Activated CD8-positive, alpha-beta memory T cell treated with anti-CD3 and anti-CD28 coated beads, Interleukin-2, amount 50 U/mL, for 24 hours (primary cell): ENCODE measurements around the gene MICAL2.

ENCODE experiments used
- DNase-seq: peaks from one replicate; pipeline ENCODE4 v3.0.0-alpha.2; 2020; ENCODE audit errors: extremely low read depth

Gene MICAL2

DNA sequence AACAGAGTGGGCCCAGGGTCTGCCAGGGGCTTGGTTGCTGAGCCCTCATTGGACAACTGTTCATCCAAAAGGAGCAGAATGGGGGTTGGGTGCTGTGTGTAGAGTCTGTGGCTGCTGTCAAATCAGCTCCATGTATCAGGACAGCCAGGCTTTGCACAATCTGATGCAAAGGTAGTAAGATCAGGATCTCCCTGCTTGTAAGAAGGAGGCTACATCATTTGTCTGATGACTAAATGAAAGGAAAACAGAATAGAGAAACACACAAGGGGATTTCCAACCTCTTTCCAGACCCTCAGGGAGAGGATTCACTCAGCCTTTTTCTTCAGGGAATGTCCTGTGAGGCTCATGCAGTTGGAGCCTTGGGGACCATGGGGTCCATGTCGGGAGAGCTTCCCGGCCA lies 7.2 kb downstream of the MICAL2 start:
- DNase-seq, result no peak

DNA sequence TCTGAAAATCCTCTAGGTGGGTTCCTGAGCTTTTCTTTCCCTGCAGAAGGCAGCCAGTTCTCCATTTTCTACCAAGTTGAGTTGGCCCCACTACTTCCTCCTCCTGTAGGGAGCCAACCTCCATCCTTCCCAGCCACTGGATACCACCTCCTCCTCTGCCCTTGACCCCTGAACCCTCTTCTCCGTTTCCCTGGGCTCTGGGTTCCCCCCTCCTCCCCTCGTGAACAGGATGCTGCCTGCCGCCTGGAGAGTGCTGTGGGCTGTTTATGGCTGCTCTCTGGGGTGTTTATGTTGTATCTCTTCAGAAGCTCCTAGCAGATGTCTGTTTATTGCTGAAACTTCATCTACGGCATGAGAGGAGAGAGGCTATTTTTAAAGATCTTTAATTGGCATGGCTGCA lies 8.6 kb downstream of the MICAL2 start:
- DNase-seq, result no peak

DNA sequence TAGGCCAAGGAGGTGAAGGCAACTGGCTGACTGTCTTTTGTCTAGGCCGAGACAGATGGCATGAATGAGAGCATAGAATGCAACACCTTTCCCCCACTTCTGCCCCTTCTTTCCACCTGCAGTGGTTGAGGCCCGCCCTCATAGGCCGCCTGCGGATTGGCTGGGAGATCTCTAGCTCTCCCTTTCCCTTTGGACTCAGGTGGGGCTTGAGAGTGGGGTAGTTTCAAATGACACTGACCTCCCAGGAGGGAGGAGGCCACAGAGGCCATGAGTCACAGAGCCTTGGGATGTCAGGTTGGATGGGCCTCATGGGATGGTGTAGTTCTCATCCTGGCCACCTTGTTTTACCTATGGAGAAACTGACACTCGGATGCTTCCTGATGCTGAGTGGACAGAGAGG lies 9.1 kb downstream of the MICAL2 start:
- no peak for DNase-seq

DNA sequence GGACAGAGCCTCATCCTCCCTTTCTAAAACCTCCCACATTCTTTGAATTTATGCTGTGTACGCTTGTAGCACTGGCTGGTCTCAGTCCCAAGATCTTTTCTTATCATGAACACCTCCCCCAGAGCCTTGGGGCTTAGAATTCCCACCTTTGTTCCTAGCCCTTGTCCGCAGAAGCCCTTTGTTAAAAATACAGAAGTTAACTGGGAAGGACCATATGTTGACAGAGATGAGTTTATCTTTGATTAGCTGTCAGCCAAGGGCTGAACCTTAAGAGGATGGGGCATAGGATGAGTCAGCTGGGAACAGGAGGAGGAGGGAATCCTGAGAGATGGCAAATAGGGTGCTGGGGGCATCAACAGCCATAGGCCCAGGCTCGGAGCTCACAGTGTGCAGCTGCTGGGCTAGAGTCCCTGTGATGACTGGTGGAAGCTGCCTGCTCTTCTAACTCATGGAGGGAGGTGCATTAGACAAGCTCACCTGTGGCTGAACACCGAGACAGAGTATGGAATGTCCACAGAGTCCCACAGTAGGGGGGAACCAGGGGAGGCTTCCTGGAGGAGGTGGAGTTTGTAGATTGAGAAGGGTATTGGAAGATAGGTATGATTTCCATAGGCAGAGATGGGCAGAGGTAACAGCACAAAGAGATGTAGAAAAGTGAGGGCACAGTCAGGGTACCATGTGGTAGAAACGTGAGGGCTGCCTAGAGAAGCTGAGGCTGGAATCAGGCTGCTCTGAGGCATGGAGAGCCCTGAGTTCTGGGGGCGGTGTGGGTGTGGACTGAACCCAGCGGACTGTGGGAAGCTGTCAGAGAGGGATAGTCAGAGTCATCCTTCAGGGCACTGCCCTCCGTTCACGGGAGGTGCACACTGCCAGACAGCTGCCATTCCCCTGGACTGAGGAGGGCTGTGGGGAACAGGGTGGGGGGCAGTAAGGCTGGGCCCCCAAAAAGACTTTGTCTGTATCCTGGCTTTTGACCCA lies 9.9 kb downstream of the MICAL2 start:
- no peak for DNase-seq

DNA sequence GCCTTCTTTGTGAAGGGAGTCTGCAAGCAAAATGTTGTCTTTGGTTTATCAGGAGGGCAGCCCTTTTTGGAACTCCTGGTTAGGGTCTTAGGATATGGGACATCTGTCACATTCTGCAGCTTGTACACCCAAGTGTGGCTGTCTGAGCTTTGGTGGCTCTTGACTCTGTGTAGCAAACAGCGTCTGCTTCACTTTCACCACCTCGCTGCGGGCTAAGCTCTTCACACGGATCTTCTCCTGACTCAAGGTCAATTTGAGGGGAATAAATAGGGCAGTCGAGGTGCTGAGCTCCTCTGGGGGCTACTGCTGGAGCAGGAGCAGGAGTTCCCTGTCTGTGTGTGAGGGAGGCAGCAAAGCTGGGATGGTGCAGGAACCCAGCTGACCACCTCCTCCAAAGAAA lies 10.6 kb downstream of the MICAL2 start:
- no peak for DNase-seq

DNA sequence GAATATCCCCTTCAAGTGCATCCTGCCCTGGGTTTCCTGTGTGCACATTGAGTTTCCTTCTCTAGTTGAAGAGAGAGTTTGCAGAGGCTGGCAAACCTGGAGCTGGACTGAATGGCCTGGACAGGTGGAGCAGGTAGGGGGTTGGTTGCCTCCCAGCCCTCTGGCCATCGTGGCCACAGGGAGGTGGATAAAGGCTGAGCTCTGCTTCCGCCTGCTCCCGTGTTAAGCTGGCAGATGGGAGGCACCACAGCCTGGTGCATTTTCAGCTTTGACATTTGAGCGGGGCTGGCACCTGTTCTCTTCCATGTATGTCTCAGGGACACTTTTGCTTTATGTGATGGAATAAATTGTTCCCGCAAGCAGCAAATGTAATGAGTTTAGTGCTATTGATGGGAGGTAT lies 11.1 kb downstream of the MICAL2 start:
- no peak for DNase-seq

DNA sequence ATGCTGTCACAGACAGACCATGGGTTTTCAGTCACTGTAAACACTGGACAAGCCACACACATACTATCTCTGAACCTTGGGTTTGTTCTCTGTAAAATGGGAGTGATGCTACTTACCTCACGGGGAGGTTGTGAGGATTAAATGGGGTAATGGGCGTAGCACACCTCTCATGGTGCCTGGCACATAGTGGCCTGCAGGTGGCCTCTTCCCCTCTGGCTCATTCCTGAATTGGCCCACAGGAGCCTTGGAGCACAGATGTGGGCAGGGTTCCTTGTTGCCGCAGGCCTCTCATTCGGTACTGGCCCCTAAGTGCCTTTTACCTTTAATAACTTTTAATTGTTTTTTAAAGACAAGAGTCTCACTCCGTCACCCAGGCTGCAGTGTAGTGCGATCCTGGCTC lies 11.7 kb downstream of the MICAL2 start:
- no peak for DNase-seq

DNA sequence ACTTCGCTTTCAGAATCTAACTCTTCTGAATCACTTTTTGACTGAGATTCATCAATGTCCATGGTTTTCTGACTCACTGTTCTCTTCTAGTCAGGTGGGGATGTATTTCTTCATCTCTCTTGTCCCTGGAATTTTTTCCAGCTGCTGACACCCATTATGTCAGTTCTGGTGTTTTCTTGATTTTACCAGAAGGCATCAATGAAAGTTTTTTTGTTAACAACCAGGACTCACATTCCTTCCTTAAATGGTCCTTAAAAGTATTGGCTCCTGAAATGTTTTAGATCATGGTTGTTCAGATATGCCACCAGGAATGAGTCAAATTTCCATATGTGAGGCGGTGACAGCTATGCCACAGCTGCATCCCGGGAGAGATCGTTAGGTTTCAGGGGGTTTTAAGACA lies 12.9 kb downstream of the MICAL2 start:
- DNase-seq, result no peak

DNA sequence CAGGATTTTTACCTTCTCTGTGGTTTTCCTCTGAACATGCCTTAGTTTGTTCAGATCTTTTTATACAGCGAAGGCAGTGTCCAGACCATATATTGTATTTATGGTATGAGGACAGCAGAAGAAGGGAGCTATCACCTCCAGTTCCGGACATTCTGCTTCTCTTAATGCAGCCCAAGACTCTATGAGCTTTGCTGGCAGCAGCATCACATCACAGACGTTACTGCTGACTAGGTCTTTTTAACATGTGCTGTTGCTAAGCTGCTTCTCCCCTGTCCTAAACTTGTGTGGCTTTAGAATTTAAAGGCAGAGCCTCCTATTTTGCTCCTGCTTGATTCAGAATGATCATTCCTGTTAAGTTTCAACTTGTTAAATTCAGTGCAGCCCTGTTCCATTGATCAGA lies 13.4 kb downstream of the MICAL2 start:
- no peak for DNase-seq

DNA sequence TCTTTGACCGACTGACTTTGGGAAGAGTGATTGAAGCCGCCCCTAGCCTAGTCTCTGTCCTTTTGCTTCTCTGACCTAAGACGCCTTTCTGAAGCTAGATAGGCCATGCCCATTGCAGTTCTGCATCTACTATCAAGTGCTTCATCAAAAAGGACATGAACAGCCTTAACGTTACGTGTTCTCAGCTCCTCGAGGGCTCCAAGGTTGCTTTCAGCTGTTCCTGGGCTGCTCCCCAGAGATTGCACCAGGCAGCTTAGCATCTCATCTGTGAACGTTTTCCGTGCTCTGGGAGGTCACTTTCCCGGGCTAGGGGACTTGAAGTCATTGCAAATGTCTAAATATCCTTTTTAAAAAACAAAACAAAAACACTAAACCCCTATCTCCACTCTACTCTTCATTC lies 13.9 kb downstream of the MICAL2 start:
- DNase-seq, result no peak

DNA sequence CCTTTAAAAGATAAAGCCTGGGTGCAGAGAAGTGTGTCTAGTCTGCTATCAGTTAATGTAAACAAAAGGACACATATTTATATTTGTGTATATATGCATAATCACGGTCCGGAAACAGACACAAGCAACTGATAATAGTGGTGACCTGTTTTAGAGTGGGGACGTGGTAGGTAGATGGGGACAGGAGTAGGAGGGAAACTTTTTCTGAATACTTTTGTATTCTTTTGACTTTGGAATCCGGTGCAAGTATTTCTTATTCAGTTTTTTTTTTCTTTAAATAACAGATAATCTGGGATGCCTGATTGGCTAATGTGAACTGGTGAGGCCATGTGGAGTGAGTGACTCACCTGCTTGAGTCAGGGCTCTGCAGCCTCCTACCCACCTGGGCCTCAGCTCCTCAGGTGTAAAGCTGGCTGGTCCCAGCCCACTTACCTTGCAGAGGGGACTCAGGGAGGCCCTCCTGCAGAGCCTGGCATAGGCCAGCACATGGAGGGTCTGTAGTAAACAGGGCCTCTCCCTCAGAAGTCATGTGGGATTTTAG lies 15.3 kb downstream of the MICAL2 start:
- DNase-seq, result no peak

DNA sequence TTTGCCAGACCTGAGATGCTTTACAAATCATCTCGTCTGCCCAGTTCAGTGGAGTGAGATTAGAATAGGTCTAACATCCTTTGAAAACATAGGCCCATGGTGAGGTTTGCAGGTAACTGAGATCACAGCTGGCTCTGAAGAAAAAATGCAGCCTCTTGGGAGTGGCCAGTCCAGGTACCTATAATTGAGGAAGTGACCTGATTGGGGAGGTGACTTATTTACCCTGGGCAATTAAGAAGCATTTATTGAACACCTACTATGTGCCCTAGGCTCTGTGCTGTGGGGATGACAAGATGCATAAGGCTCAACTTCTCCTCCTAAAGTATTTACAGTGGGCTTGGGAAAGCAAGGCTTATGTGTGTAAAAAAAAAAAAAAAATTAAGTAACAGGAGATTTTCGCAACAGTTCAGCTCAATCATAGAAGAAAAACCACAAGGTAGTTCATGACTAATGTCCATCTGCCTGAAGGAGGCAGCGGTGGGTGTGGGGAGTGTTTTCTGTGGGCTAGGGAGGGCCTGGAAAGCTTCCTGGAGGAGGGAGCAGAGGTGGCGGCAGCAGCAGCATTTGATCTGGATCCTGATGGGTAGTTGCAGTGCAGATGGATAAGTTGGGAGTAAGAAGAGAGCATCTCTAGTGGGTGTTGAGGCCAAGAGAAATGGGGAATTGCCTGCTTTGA lies 16.1 kb downstream of the MICAL2 start:
- DNase-seq, result no peak

DNA sequence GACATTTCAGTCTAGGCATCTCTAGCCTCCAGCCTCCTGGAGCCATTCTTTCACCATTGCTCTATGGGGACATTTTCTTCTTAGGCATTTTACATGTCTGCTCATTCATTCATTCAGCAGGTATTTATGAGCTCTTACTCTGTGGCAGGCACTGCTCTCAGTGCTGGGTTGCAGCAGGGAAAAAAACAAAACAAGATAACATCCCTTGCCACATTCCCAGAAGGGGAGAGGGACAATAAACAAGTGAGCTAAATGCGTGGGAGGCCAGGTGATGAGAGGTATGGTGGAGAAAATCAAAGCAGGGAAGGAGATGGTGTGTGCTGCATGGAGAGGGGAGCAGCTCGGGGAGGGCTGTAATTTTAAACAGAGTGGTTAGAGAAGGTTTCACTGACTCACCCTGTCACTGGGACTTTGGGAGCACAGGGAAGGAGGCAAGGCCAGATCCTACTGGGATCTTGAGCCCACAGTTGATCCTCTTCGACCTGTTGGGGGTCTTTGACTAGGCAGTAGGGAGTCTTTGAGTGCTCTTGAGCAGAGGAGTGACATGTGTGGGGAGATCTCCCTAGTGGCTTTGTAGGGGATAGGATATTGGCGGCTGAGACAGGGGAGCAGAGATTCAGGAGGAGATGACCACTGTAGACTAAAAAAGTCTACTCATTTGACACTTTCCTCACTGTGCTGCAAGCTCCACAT lies 17.0 kb downstream of the MICAL2 start:
- DNase-seq, result no peak

DNA sequence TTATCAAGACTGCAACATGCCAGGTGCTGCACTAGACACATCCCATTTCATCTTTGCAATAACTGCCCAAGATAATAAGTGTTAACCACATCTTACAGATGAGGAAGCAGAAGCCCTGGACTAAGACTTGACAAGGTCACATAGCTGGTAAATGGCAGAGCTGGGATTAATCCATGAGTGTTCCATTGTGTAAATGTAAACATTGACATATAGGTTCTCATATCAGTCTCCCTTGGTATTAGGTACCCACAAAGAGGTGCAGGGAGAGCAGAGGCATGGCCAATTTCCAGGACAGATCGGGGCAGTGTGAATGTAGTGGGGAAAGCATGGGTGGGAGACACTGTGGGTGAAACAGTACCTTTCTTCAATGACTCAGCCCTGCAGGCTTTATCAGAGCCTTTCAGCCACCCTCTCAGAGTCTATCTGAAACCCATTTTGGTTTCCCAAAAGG lies 17.9 kb downstream of the MICAL2 start:
- no peak for DNase-seq

DNA sequence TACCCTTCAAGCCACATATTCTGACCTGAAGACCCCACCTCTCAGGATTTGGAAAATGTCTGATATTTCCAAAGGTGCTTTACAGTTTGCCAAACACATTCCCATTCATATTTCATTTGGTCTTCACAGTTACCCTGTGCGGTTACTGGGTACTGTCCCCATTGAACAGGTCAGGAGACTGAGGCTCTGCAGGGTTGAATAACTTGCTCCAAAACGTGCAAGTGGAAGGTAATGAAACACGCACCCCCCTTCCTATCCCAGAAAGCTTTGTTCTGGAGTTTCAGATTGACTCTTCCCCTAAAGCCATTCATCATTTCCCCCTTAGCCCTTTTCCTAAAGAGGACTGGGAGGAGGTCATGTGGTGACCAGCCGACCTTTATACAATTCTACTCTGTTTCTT lies 18.8 kb downstream of the MICAL2 start:
- DNase-seq, result no peak

DNA sequence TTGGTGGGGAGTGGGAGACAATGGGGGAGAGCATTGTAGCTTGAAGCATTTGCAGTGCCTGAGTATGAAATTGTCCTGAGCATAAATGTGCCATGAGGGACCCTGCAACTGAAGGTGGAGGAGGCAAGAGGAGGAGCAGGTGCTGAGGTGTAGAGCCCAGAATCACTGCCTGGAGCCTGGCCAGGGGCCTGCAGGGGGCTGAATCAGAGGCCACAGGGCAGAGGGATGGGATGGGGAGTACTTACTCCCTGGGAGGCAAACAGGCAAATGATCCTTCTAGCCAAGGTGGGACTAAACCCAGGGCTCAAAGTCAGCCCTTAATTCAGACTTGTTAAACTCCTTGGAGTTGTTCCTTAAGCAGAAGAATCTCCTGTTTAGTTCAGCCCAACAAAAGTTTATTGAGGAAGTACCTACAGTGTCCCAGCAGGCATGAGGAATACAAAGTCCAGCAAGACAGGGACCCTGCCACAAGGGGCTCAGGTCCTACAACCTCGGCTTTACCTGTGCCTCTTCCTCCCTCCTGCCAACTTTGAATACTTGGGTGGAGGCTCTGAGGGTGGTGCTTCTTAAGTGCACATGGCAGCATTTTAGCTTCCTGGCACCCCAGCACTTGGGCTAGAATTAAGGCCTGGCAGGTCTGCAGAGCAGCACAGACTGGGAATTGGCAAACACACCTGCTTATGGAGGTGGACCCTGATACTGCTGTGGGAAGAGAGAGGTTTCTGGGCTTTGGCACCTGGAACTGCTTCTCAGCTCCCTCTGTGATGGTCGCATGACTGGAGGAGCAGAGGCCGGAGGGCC lies 20.0 kb downstream of the MICAL2 start:
- DNase-seq, result no peak

DNA sequence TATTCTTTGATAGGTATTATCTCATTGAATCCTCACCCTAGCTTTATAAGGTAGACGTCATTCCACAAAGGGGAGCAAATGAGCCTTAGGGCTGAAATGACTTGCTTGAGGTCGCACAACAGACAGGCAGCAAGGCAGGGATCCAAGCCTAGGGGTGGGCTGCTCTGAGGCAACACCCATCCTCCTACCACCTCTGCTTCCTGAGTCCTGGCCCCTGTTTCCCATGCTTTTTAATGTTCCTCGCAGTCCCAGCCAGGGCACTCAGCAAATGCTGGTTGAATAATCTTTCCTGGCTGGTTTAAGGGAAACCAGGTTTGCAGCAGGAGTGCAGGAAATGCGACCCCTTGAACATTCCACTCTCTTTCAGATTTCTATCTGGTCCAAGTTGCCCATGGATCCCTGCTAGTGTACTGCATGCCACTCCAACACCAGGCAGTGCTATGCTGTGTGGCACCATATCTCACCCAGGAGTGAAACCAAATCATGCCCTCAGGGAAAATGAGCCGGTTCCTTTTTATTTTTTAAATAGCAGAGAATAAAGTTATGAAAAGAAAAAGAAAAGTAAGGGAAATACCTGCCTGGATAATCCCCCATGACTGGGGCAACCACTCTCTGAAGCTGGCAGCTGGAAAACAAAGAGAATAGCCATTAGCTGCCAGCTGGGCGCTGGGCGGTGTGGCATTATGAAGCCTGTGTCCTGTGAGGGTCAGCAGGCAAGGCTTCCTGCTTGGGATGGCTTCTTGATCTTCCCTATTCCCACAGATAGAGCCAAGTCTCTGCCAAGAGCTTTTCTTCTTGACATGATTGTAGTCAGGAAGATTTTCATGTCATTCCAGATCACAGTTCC lies 21.8 kb downstream of the MICAL2 start:
- no peak for DNase-seq

DNA sequence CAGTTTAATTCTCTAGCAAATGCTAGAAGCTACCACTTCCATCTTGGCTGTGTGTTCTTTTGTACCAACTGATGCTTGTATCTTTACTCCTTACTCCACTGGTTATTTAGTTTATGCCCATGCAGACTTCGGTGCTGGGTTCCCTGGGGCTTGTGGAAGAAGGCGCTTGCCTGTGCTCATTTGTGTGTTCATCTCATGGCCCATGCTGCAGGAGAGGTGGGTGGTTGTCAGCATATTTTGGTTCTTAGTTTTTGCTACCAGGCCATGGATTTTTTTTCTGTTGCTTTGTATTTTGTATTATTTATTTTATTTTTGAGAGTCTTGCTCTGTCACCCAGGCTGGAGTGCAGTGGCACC lies 22.4 kb downstream of the MICAL2 start:
- no peak for DNase-seq

DNA sequence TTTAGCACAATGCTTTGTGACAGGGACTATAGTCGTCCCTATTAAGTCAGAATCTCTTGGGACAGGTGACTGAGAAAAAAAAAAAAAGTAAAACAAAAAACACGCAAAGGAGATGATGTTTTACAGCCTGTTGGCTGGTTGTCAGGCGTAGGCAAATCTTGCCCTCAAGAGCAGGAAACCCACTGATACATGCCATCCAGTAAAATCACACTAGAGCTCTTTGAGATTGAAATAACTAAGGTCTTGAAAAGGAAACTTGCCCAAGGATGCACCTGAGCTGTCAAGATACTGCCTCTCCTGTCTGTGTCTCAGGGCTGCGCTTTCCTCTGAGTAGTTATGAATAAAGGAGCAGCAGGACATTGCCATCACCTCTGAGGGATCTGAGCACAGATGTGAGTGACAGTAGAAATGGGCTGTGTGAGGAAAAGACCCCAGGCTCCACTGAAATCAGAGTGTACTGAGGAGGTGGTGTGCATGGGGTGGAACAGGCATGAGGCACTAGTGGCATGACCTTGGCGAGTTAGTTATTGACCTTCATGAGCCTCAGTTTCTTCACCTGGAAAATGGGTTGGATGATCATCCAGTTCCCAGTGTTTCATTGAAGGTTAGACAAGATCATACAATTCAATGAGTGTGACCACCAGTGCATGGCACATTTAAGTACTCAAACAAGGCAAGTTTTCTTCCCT lies 23.3 kb downstream of the MICAL2 start:
- no peak for DNase-seq

DNA sequence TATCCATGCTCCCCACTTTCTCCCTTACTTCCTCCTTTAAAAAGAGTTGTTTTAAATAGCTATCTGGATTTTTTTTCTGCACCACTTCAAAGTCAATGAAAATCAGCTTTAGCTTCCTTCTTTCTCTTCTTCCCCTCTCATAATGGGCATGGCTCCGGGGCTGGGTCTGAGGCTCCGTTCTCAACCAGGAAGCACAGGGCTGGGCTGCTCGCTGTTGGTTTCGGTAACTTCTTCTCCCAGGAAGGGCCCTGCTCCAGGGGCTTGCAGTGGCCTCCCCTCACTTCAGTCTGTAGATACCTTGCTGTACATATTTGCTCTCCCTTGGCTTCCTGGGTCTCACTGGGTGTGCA lies 23.8 kb downstream of the MICAL2 start:
- DNase-seq, result no peak
